ENCODE measurements around the gene FFAR2.
"Not testable (repeated sequence)": the region's sequence is repeated elsewhere in the genome, so short reads cannot be mapped to it uniquely, and the experiment has no call there.

The FFAR2 gene

GRCh38 chr19:35447606-35448469 lies at the start of gene FFAR2:
TSS of gene FFAR2 (plus strand) at chr19:35448257. CDS start at chr19:35449715, 1,458 bp downstream.
- no peak for DNase-seq

- DNase-seq: no peak
Measured at GRCh38 chr19:35398570-35398969, 49.5 kb upstream of the FFAR2 start.

- DNase-seq: no peak
Measured at GRCh38 chr19:35399231-35399630, 48.8 kb upstream of the FFAR2 start.

GRCh38 chr19:35399948-35400772 lies 47.9 kb upstream of the FFAR2 start:
- DNase-seq: no peak

- DNase-seq: no peak
Measured at GRCh38 chr19:35400773-35401100, 47.3 kb upstream of the FFAR2 start.

GRCh38 chr19:35401416-35401815 lies 46.6 kb upstream of the FFAR2 start:
- DNase-seq: not testable (repeated sequence)

- DNase-seq: no peak
Measured at GRCh38 chr19:35403116-35403760, 44.8 kb upstream of the FFAR2 start.

- no peak for DNase-seq
Measured at GRCh38 chr19:35404879-35405622, 43.0 kb upstream of the FFAR2 start.

- no peak for DNase-seq
Measured at GRCh38 chr19:35407619-35408018, 40.4 kb upstream of the FFAR2 start.

GRCh38 chr19:35408284-35409171 lies 39.5 kb upstream of the FFAR2 start:
- no peak for DNase-seq

- no peak for DNase-seq
Measured at GRCh38 chr19:35409191-35409590, 38.9 kb upstream of the FFAR2 start.

- no peak for DNase-seq
Measured at GRCh38 chr19:35410487-35410886, 37.6 kb upstream of the FFAR2 start.

GRCh38 chr19:35414442-35414841 lies 33.6 kb upstream of the FFAR2 start:
- no peak for DNase-seq

- no peak for DNase-seq
Measured at GRCh38 chr19:35416331-35416730, 31.7 kb upstream of the FFAR2 start.

- no peak for DNase-seq
Measured at GRCh38 chr19:35417278-35417677, 30.8 kb upstream of the FFAR2 start.

- DNase-seq: no peak
Measured at GRCh38 chr19:35417713-35418534, 30.1 kb upstream of the FFAR2 start.

GRCh38 chr19:35419046-35419445 lies 29.0 kb upstream of the FFAR2 start:
- no peak for DNase-seq

- no peak for DNase-seq
Measured at GRCh38 chr19:35419805-35420204, 28.3 kb upstream of the FFAR2 start.

GRCh38 chr19:35421362-35421761 lies 26.7 kb upstream of the FFAR2 start:
- no peak for DNase-seq

GRCh38 chr19:35423406-35423805 lies 24.7 kb upstream of the FFAR2 start:
- not testable (repeated sequence) for DNase-seq

GRCh38 chr19:35425682-35426081 lies 22.4 kb upstream of the FFAR2 start:
- DNase-seq: no peak
